Measurements from ENCODE around the gene RSPRY1. TPM values are rescaled to one million over a fixed set of nuclear protein-coding genes. Genes with fewer than 3 reads are reported as not detected.

Gene RSPRY1
- total RNA-seq, 1 donor from 2014 or later, result 76.8 TPM

- TF ChIP-seq CTCF (IDR thresholded peaks at IDR 0.05; ENCODE audit: insufficient read depth, low read depth, low read length), result no peak
- no peak for TF ChIP-seq EZH2 (IDR thresholded peaks at IDR 0.05; ENCODE audit: insufficient read depth, low read length)
- no peak overlapping the region for H3K4me3 ChIP-seq (ENCODE audit: insufficient read depth, low read depth, low read length)
- Mint-ChIP-seq H3K4me3 (ENCODE audit: unreplicated experiment) (no peak overlapping the region), H3K4me1 (ENCODE audit: low read depth, unreplicated experiment) (peaks cover 19% of the 10 kb centered on the region), H3K27ac (ENCODE audit: unreplicated experiment) (no peak overlapping the region), H3K9me3 (ENCODE audit: unreplicated experiment) (no peaks in the 10 kb centered on the region), H3K27me3 (ENCODE audit: low read depth, unreplicated experiment) (no peaks in the 10 kb centered on the region), H3K36me3 (ENCODE audit: low read depth, unreplicated experiment) (no peaks in the 10 kb centered on the region)
- DNase-seq (ENCODE audit: low read depth), result no peak
- no peak for FAIRE-seq
- H3K27ac ChIP-seq (ENCODE audit: low read depth, low read length), result no peak overlapping the region
- no peaks in the 10 kb centered on the region for H3K36me3 ChIP-seq (ENCODE audit: insufficient read depth, low read length)
- no peaks in the 10 kb centered on the region for H4K20me1 ChIP-seq (ENCODE audit: insufficient read depth, low read length)
- no peak overlapping the region for H3K9ac ChIP-seq (ENCODE audit: low read length)
- H3K9me3 ChIP-seq (ENCODE audit: insufficient read depth, low read depth, low read length), result no peaks in the 10 kb centered on the region
- no peak overlapping the region for H2AFZ ChIP-seq (ENCODE audit: low read depth, low read length)
- no peaks in the 10 kb centered on the region for H3K27me3 ChIP-seq (ENCODE audit: insufficient read depth, low read length)
- no peak overlapping the region for H3K4me2 ChIP-seq (ENCODE audit: low read length)
- peaks cover 14% of the 10 kb centered on the region for H3K4me1 ChIP-seq (ENCODE audit: insufficient read depth, low read length)
- H3K79me2 ChIP-seq (ENCODE audit: insufficient read depth, low read length), result no peaks in the 10 kb centered on the region
Observed at GRCh38 chr16:57263541-57264351, 77.6 kb downstream of the RSPRY1 start.

DNA sequence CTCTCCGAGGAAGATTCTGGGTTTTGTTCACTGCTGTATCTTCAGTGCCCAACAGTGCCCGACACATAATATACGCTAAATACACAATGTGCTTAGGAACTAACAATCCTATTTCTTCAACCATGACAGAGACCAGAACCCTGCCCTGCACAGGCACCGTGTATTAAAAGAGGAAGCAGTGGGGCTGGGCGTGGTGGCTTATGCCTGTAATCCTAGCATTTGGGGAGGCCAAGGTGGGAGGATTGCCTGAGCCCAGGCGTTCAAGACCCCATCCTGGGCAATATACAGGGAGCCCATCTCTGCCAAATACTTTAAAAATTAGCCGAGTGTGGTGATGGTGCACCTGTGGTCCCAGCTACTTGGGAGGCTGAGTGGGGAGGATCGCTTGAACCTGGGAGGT, 78.3 kb downstream of the RSPRY1 start:
- DNase-seq (ENCODE audit: low read depth), result no peak
- Histone ChIP-seq H3K79me2 (ENCODE audit: insufficient read depth, low read length) (no peaks in the 10 kb centered on the region), H2AFZ (ENCODE audit: low read depth, low read length) (no peak overlapping the region), H3K36me3 (ENCODE audit: insufficient read depth, low read length) (no peaks in the 10 kb centered on the region), H3K27ac (ENCODE audit: low read depth, low read length) (no peak overlapping the region), H3K27me3 (ENCODE audit: insufficient read depth, low read length) (no peaks in the 10 kb centered on the region), H3K4me1 (ENCODE audit: insufficient read depth, low read length) (peaks cover 14% of the 10 kb centered on the region), H3K4me2 (ENCODE audit: low read length) (no peak overlapping the region), H3K9ac (ENCODE audit: low read length) (no peak overlapping the region), H3K9me3 (ENCODE audit: insufficient read depth, low read depth, low read length) (no peaks in the 10 kb centered on the region), H3K4me3 (ENCODE audit: insufficient read depth, low read depth, low read length) (no peak overlapping the region), H4K20me1 (ENCODE audit: insufficient read depth, low read length) (no peaks in the 10 kb centered on the region)
- no peak overlapping the region for H3K27ac Mint-ChIP-seq (ENCODE audit: unreplicated experiment)
- no peaks in the 10 kb centered on the region for H3K27me3 Mint-ChIP-seq (ENCODE audit: low read depth, unreplicated experiment)
- no peak overlapping the region for H3K4me3 Mint-ChIP-seq (ENCODE audit: unreplicated experiment)
- H3K9me3 Mint-ChIP-seq (ENCODE audit: unreplicated experiment), result no peaks in the 10 kb centered on the region
- no peak for FAIRE-seq
- H3K4me1 Mint-ChIP-seq (ENCODE audit: low read depth, unreplicated experiment), result peaks cover 19% of the 10 kb centered on the region
- H3K36me3 Mint-ChIP-seq (ENCODE audit: low read depth, unreplicated experiment), result no peaks in the 10 kb centered on the region
- TF ChIP-seq EZH2 (IDR thresholded peaks at IDR 0.05; ENCODE audit: insufficient read depth, low read length) (no peak), CTCF (IDR thresholded peaks at IDR 0.05; ENCODE audit: insufficient read depth, low read depth, low read length) (no peak)

- H3K36me3 ChIP-seq (ENCODE audit: insufficient read depth, low read length), result no peaks in the 10 kb centered on the region
- peaks cover 14% of the 10 kb centered on the region for H3K4me1 ChIP-seq (ENCODE audit: insufficient read depth, low read length)
- no peak overlapping the region for H3K4me3 ChIP-seq (ENCODE audit: insufficient read depth, low read depth, low read length)
- no peak overlapping the region for H3K4me2 ChIP-seq (ENCODE audit: low read length)
- no peaks in the 10 kb centered on the region for H3K36me3 Mint-ChIP-seq (ENCODE audit: low read depth, unreplicated experiment)
- DNase-seq (ENCODE audit: low read depth), result no peak
- no peak overlapping the region for H3K9ac ChIP-seq (ENCODE audit: low read length)
- H2AFZ ChIP-seq (ENCODE audit: low read depth, low read length), result no peak overlapping the region
- no peaks in the 10 kb centered on the region for H3K9me3 ChIP-seq (ENCODE audit: insufficient read depth, low read depth, low read length)
- H3K27ac Mint-ChIP-seq (ENCODE audit: unreplicated experiment), result no peak overlapping the region
- H3K27ac ChIP-seq (ENCODE audit: low read depth, low read length), result no peak overlapping the region
- H4K20me1 ChIP-seq (ENCODE audit: insufficient read depth, low read length), result no peaks in the 10 kb centered on the region
- no peaks in the 10 kb centered on the region for H3K9me3 Mint-ChIP-seq (ENCODE audit: unreplicated experiment)
- H3K27me3 Mint-ChIP-seq (ENCODE audit: low read depth, unreplicated experiment), result no peaks in the 10 kb centered on the region
- no peak overlapping the region for H3K4me3 Mint-ChIP-seq (ENCODE audit: unreplicated experiment)
- no peaks in the 10 kb centered on the region for H3K27me3 ChIP-seq (ENCODE audit: insufficient read depth, low read length)
- TF ChIP-seq CTCF (IDR thresholded peaks at IDR 0.05; ENCODE audit: insufficient read depth, low read depth, low read length) (no peak), EZH2 (IDR thresholded peaks at IDR 0.05; ENCODE audit: insufficient read depth, low read length) (no peak)
- no peaks in the 10 kb centered on the region for H3K79me2 ChIP-seq (ENCODE audit: insufficient read depth, low read length)
- no peak for FAIRE-seq
- peaks cover 19% of the 10 kb centered on the region for H3K4me1 Mint-ChIP-seq (ENCODE audit: low read depth, unreplicated experiment)
Observed at GRCh38 chr16:57264950-57265371, 78.8 kb downstream of the RSPRY1 start.
